Activated CD4-positive, alpha-beta T cell treated with anti-CD3 and anti-CD28 coated beads, Interleukin-2, amount 50 U/mL, for 24 hours (primary cell): ENCODE data around the gene ADGRD1.
"Not testable (repeated sequence)": the region's sequence is repeated elsewhere in the genome, so short reads cannot be mapped to it uniquely, and the experiment has no call there.

ENCODE experiments used
- DNase-seq, 2 donors: peaks; one replicate each; pipeline ENCODE4 v3.0.0-alpha.2; 2020; ENCODE audit warnings: low read depth in 1 of 2, low spot score in 1 of 2

The ADGRD1 gene

GRCh38 chr12:131067981-131068851 is 114.5 kb downstream of the ADGRD1 start:
- DNase-seq: no peak

GRCh38 chr12:131068926-131069720 is 115.4 kb downstream of the ADGRD1 start:
- DNase-seq: not testable (repeated sequence)

GRCh38 chr12:131070136-131070535 is 116.4 kb downstream of the ADGRD1 start:
- not testable (repeated sequence) for DNase-seq

GRCh38 chr12:131070668-131071067 is 117.0 kb downstream of the ADGRD1 start:
- DNase-seq: not testable (repeated sequence)

- DNase-seq: not testable (repeated sequence)
These were observed 117.6 kb downstream of the ADGRD1 start for GRCh38 chr12:131071234-131071820.

GRCh38 chr12:131071950-131072349 is 118.2 kb downstream of the ADGRD1 start:
- DNase-seq: not testable (repeated sequence)

- DNase-seq: no peak
These were observed 118.9 kb downstream of the ADGRD1 start for GRCh38 chr12:131072451-131073230.

GRCh38 chr12:131074221-131075083 is 120.7 kb downstream of the ADGRD1 start:
- no peak for DNase-seq

- DNase-seq: no peak
These were observed 121.5 kb downstream of the ADGRD1 start for GRCh38 chr12:131075194-131075593.

- DNase-seq: no peak
These were observed 121.9 kb downstream of the ADGRD1 start for GRCh38 chr12:131075611-131076010.

GRCh38 chr12:131076296-131076695 is 122.6 kb downstream of the ADGRD1 start:
- no peak for DNase-seq

- DNase-seq: no peak
These were observed 123.4 kb downstream of the ADGRD1 start for GRCh38 chr12:131076791-131077747.

- no peak for DNase-seq
These were observed 124.3 kb downstream of the ADGRD1 start for GRCh38 chr12:131077931-131078391.

GRCh38 chr12:131082290-131083194 is 128.8 kb downstream of the ADGRD1 start:
- DNase-seq: no peak

- no peak for DNase-seq
These were observed 130.8 kb downstream of the ADGRD1 start for GRCh38 chr12:131084341-131085011.

GRCh38 chr12:131085125-131085815 is 131.6 kb downstream of the ADGRD1 start:
- DNase-seq: no peak
